Activated T-cell treated with anti-CD3 and anti-CD28 coated beads for 24 hours (primary cell): ENCODE data around the gene MGLL.

Source experiments
- DNase-seq: peaks from one replicate; pipeline ENCODE4 v3.0.0-alpha.2; 2020; ENCODE audit warnings: low read depth

The MGLL gene

DNA sequence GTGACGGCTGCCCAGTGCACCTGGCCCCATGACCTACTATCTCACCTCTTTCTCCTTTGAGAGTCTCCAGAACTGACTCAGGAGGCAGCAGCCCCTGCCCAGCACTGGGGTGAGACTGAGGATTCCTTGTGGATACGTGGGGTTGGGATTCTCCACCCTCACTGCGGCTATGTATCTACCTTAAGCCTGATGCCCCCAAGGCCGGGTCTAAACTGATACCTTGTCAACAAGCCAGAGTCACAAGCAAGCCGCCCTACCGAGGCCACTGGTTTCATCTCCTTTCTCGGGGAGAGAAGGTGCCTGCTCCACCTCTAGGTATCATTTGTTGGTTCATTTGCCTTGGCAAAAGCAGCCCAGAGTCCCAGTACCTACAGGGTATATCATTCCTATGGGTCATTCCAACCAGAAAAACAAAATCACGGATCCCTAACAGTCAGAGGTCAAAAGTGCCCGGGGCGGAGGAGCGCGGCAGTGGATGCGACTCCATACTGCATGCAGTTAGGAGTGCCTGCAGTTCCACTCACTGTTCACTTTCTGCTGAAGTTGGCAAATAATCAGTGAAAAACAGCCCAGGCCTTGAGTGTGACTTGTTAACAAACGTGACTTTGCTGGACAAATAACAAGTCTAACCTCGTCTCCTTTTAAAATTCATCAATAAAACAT is 102.0 kb downstream of the MGLL start:
- DNase-seq: no peak

DNA sequence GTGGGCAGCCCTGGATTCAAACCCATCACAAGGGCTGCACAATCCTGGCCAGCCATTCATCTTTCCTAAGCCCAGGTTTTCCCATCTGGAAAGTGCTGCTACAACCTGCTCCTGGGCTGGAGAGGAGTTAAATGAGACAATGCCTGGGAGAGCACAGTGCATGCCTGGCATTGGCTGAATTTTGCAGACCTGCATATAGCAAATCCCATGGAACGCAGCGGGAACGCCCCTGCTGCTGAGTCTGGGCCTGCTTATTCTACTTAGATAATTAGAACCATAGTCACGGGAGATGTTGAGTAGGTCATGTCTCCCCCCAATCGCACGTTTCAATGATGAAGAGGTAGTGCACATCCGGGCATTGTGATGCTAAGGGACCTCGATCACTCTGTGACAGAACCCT is 102.9 kb downstream of the MGLL start:
- no peak for DNase-seq

DNA sequence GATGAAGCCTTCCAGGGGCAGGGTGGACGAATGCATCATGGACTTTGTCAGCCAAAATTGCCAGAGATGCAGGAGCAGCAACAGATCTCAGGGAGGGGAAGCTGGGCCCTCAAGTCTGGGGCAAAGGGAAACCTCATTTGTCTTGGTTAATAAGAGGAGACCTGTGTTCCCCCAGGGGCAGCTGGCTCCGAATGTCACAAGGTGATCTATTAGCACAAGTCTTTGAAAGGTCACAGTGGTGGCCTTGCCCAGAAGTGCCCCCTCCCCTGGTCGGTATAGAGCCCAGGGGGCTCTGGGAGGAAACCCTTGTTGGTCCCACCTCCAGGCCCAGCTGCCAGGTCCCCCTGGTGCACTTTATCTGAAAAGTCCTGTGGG is 103.4 kb downstream of the MGLL start:
- DNase-seq: no peak

GRCh38 chr3:127718245-127718915 is 103.9 kb downstream of the MGLL start:
- DNase-seq: no peak

- DNase-seq: no peak
These were observed 104.7 kb downstream of the MGLL start for GRCh38 chr3:127717357-127718244.

DNA sequence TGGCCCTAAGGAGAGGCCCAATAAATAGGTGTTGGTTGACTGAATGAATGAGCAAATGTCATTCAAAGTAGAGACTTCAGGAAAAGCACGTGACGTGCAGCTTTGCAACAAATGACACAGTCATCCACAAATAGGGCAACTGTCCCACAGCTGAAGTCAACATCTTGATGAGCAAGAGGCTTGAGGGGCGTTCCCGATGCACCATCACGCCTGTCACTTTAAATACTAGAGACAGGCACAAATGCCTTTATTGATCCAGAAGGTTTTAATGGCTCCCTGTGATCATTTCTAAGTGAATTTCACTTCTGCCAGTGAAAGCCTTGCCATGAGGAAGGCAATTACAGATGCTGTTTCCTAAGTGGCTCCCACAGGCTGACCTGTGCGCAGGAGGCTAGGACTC is 105.9 kb downstream of the MGLL start:
- no peak for DNase-seq

DNA sequence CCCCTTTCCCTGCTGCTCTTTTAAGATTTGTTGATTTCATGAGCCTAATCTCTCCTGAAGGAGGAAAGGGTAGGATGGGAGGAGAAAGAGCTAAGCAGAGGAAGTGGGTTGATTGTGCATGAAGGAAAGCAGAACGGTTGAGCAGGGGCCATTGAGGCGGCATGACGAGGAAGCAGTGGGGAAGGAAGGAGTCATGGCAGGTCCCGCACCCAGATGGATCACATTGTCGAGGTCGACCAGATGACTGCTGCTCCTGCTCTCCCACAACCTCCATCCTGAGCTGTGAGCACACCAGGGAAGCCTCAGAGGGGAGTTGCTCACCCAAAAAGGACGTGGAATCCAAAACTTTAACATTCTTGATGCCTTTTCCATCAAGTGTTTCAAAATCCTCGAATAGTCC is 106.8 kb downstream of the MGLL start:
- DNase-seq: no peak

GRCh38 chr3:127714866-127715265 is 107.4 kb downstream of the MGLL start:
- no peak for DNase-seq

DNA sequence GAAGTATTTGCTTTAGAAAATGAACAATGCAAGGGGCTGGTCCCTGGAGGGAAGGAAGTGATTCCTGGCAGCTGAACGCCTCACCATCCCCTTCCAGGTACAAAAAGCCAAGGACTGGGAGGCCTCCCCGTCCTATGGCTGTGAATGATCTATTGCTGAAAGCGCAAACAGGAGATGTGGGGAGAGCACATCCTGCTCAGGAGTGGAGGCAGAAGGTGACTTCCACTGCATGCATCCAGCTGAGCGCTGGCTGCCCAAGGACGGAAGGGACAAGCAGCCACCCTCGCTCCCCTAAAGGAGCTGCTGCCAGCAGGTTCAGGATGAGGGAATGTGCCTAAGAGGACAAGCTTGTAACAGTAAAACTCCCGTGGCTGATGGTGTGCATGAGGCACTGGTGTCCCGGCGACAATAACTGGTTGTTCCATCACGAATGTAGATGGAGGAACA is 108.2 kb downstream of the MGLL start:
- no peak for DNase-seq

- DNase-seq: no peak
These were observed 109.2 kb downstream of the MGLL start for GRCh38 chr3:127712881-127713771.

DNA sequence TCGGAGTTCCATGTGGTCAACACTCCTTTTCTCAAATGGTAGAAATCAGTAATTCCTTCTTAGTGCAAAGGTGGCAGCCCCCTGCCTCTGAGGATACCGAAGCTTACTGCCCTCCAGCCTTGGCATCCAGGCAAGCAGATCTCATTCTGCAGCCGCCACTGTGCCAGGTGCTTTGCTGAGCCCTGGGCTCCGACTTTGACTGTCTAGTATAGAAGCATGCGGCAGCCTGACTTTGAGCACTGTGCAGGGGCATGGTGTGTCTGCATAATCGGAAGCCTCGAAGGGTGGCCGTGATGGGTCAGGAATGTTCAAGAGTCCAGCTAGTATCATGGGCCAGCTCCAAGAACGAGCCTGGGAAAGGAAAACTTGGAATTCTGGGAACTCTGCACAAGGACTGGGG is 109.9 kb downstream of the MGLL start:
- DNase-seq: no peak

GRCh38 chr3:127711896-127712295 is 110.4 kb downstream of the MGLL start:
- DNase-seq: no peak

- DNase-seq: no peak
These were observed 111.2 kb downstream of the MGLL start for GRCh38 chr3:127711021-127711695.

DNA sequence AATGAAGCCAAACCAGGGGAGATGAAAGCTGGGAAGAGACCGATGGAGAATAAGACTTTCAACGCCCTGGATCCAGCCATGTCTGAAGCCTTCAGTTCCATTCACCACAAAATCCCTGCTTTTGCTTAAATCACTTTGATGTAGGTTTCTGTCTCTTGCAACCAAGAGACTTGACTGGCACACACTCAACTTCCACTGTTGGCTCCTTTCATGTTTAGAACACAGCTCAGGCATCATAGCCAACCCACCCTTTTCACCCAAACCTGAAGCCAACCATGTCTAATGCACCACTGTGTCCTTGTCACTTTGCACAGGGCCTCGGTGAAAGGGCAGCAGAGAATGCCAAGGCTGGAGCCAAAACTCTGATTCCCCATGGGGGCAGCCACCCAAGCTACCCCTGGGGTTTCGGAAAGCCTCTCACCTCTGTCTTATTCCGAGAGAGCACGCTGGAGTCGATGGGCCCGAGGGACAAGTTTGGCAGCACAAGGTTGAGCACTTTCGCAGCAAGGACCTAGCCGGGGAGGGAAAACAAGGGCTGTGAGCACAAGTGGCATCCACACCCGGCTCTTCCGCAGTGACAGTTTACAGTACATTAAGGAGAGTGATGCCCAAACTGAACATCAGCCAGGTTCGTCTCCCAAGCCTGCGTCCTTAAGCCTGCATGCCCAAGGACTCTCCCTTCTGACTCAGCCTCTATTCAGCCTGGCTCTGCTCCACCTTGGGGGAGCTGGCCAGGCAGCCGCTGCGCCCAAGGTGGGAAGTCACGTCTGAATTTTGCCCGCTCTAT is 112.0 kb downstream of the MGLL start:
- no peak for DNase-seq

DNA sequence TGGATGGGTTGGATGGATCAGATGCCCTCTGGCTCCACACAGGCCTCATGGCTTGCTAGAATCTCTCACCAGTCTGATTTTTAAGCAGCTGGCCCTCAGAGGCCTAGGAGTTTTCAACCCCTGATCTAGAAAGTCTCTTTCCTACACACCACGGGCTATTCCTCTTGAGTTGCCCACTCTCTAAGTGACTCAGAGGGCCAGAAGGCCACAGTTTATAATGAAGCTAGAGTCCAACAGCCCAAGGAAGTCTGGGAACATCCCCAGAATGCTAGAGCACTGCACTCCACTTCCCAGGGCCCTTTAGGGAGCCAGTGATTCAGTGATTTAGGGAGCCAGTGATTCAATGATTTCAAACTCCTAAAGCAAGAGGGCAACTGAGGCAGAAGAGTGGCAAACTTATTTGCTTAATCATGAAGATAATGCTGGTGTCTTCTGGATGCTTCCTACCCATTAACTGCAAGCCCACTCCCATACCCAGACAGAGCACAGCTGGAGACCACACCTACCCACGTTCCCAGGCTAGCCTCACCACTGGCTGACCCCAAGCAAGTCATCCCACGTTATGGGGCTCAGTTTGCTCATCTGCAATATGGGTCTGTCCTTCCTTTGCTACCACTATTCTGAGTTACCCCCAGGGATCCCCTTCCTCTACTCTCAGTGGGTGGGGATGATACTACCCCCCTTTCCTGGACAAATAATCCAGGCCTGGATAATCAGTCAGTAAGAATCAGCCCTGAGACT is 112.8 kb downstream of the MGLL start:
- DNase-seq: no peak

GRCh38 chr3:127708837-127709236 is 113.5 kb downstream of the MGLL start:
- no peak for DNase-seq

GRCh38 chr3:127707851-127708411 is 114.4 kb downstream of the MGLL start:
- DNase-seq: no peak

- DNase-seq: no peak
These were observed 115.4 kb downstream of the MGLL start for GRCh38 chr3:127706785-127707351.

DNA sequence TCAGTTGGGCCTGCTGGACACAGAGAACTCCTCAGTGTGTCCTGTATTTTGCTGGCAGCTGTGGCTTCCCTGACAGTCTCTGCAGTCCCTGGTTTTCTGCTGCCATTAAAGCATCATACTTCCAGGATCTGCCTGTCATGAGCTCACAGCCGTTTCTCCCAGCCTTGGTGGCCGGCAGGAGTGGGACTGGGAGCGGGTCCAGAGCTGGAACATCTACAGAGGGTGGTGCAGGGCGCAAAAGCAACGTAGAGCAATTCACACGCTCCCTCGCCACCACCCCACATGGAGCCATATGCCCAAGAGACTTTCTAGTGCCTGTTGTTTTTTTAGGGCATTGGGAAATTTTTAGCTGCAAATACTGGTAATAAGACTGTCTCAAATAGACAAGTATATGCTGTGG is 116.0 kb downstream of the MGLL start:
- no peak for DNase-seq
